NCI-H2081 treated with DMSO at 0.1 percent for 48 hours (cell line): ENCODE data around the gene ALG9.

ENCODE experiments used
- DNase-seq: peaks from one replicate; lab custom pipeline; 2025; lab: John Stamatoyannopoulos, UW

The ALG9 gene

DNA sequence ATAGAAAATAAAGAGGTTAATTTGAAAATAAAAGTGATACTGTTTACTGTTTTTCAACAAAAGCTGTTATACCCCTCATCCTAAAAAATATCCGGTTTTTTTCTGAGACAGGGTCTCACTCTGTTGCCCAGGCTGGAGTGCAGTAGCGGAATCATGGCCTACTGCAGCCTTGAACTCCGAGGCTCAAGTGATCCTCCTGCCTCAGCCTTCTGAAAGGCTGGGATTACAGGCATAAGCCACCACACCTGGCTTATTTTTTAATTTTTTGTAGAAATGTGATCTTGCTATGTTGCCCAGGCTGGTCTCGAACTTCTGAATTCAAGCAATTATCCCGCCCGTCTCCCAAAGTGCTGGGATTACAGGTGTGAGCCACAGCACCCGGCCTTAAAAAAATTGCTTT lies 35.7 kb downstream of the ALG9 start:
- DNase-seq = no peak

GRCh38 chr11:111834432-111835163 lies 36.8 kb downstream of the ALG9 start:
- DNase-seq = no peak

DNA sequence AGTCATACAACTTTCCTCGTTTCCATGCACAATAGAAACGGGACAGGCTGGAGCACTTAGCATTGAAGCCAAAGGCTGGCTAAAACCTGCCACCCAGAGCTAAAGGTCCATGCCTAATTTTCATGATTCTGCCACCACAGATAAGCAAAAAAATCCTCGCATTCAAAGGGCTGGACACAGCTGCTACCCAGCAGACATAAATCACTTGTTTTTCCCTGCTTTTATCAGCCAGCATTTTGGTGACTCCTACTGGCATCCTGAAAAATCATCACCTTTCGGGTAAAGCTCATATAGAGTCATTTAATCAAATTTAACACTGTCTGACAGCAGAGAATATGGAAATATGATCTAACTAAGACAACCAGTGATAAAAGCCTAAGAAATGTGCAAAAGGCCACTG lies 37.9 kb downstream of the ALG9 start:
- no peak for DNase-seq

- DNase-seq = no peak
These were observed 42.0 kb downstream of the ALG9 start for GRCh38 chr11:111829185-111829968.

GRCh38 chr11:111826322-111826950 lies 44.9 kb downstream of the ALG9 start:
- no peak for DNase-seq

DNA sequence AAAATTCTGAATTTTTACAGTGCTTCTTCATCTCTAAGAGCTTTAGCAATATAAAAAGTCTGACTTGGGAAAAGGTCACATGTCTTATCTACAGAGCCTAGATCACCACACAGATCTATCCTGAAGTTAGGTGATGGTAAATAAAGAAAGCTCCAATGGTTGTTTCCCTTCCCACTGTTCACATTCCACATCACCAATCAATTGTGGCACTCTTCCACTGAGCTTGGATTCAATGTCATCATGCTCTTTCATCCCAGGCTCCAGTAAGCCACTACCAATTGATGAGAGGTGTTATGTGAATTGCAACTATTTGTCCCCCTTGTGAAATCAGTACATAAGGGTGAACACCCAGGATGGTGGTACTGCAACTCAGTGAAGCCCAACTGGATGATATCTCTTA lies 47.8 kb downstream of the ALG9 start:
- DNase-seq = no peak

GRCh38 chr11:111823131-111823530 lies 48.2 kb downstream of the ALG9 start:
- DNase-seq = no peak

GRCh38 chr11:111819829-111820237 lies 51.5 kb downstream of the ALG9 start:
- no peak for DNase-seq

- DNase-seq = no peak
These were observed 52.1 kb downstream of the ALG9 start for GRCh38 chr11:111819161-111819828.

DNA sequence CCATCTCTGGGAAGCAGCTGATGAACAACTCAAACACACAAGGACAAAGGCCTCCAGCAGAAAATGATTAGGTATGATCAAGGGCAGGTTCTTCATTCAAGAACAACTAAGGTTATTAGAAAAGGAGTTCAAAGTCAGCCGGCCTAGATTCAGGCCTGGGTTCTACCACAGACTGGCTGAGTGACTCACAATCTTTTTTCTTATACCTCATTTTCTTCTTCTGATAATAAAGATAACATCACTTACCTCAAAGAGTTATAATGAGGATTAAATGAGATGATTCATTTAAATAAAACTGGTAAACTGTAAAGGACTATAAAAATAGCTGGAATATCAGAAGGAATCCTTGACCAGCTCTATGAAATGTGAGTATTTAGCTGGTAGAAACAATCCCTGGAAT lies 55.9 kb downstream of the ALG9 start:
- DNase-seq = no peak

GRCh38 chr11:111814557-111815320 lies 56.6 kb downstream of the ALG9 start:
- DNase-seq = no peak

DNA sequence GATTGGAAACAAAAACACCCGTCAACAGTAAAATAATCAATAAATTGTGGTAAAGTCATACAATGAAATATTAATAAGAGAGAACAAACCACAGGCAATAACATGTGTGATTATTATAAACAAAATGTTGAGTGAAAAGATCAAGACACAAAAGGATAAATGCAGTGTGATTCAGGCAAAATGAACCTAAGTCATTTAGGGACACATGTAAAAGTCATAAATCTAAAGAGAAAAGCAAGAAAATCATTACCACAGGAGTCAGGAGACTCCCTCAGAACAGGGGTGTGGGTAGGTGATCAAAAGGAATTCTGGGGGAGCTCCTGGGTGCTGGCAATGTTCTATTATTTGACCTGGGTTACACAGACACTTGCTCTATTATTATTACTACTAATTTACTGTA lies 57.3 kb downstream of the ALG9 start:
- DNase-seq = no peak

DNA sequence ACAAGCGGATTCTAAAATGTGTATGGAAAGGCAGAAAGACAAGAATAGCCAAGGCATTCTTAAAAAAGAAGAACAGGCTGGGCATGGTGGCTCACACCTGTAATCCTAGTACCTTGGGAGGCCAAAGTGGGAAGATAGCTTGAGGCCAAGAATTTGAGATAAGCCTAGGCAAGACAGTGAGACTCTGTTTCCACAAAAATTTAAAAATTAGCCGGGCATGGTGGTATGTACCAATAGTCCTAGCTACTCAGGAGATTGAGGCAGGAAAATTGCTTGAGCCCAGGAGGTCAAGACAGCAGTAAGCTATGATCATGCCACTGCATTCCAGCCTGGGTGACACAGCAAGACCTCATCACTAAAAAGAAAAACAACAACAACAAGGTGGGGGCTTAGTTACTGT lies 59.2 kb downstream of the ALG9 start:
- no peak for DNase-seq

GRCh38 chr11:111811445-111811844 lies 59.9 kb downstream of the ALG9 start:
- no peak for DNase-seq

DNA sequence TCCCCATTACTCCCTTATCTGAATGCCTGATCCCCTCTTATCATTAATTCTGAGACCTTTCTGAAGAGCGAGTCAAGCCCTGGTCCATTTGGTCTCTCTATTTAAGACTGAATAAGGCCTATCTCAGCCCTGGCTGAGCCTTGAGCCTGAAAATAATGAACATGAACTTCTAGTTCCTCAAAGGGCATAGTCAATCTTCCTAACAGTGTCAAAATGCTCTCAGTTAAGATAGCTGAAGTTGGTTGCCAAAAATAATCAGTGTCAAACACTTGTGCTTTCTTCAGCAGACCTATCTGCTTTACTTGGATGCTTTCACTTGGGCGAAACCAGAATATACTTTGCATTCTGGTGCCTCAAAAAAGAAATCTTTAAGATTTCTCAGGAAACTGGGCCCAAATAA lies 62.5 kb downstream of the ALG9 start:
- no peak for DNase-seq

DNA sequence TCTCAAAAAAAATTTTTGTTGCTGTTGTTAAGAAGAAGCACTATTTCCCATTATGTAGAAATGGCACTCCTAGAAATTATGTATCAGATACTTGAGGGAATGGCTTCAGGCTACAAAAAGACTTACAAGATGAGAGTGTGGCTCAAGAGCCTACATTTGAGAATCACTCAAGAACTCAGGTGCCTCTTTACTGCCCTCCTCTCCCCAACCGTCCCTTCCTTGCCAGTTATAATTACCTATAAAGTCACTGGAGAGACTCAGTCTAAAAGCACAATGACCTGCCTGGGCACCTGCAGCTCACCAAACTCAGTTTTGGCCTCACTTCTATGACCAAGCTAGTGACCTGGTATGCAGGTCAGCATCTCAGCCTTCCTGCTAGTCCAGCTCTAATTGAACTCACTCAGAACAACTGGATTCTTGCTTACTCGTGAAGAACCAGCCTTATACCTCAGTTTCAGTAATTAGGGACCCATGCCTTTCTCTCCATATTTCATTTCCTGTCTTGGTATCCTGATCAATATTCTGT lies 63.3 kb downstream of the ALG9 start:
- no peak for DNase-seq

GRCh38 chr11:111807076-111807475 lies 64.3 kb downstream of the ALG9 start:
- no peak for DNase-seq

DNA sequence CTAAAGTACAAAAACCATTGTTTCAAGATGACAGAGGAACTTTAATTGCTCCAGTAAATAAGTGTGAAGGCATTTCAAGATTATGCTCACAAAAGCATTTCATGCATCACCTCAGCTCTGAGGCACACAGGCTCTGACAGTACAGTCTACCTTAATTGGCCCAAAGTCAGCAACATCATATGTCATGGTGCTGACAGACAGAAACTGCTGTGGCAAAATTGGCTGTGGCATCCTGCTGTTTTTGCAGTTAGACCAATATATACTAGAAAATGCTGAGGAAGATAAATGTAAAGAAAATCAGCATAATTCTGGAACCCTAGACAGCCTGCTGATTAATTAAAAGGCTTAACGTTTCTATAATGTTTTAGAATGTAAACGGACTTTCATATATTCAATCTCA lies 70.2 kb downstream of the ALG9 start:
- no peak for DNase-seq

- no peak for DNase-seq
These were observed 73.1 kb downstream of the ALG9 start for GRCh38 chr11:111798279-111798678.

DNA sequence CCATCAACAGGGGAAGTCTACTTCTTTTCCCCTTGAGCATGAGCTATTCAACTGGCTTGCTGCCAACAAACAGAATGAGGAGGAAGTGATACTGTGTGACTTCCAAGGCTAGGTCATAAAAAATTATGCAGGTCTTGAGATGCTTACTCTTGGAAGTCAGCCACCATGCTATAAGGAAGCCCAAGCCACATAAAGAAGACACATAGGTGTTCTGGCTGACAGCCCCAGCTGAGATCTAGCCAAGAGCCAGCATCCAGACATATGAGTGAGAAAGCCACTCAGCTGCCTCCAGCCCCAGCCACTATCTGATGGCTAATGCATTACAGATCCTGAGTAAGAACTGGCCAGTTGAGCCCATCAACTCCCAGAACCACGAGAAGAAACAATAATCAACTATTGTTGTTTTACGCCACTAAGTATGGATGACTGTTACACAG lies 74.2 kb downstream of the ALG9 start:
- DNase-seq = no peak

GRCh38 chr11:111796696-111797095 lies 74.7 kb downstream of the ALG9 start:
- DNase-seq = no peak
